Chondrocyte (in vitro differentiated cells): ENCODE results near the gene ADARB1. TPM values are rescaled to one million over a fixed set of nuclear protein-coding genes. Genes with fewer than 3 reads are reported as not detected.

Source experiments
- DNase-seq: peaks from one replicate; pipeline ENCODE4 v3.0.0; 2021; ENCODE audit warnings: mixed read lengths, low spot score
- H3K27ac Mint-ChIP-seq: one replicate; pipeline ENCODE4 v1.8.0; 2021; ENCODE audit warnings: mild to moderate bottlenecking, moderate library complexity, mixed read lengths; ENCODE audit not compliant: unreplicated experiment
- H3K27me3 Mint-ChIP-seq: 2 replicates; pipeline ENCODE4 v1.8.0; 2021; ENCODE audit warnings: low read depth, mixed read lengths
- H3K36me3 Mint-ChIP-seq: 2 replicates; pipeline ENCODE4 v1.8.0; 2021; ENCODE audit warnings: low read depth, mixed read lengths
- H3K4me1 Mint-ChIP-seq: 2 replicates; pipeline ENCODE4 v1.8.0; 2021; ENCODE audit warnings: low read depth, mild to moderate bottlenecking, mixed read lengths
- H3K4me3 Mint-ChIP-seq: one replicate; pipeline ENCODE4 v1.8.0; 2021; ENCODE audit warnings: mild to moderate bottlenecking, moderate library complexity, mixed read lengths; ENCODE audit not compliant: unreplicated experiment
- H3K9me3 Mint-ChIP-seq: 2 replicates; pipeline ENCODE4 v1.8.0; 2021; ENCODE audit warnings: low read depth, mixed read lengths
- total RNA-seq: library from RNA; stranded (reverse); gene quantifications from 3 replicates; pipeline ENCODE4 v1.2.1, GENCODE V29; 2021
- TF ChIP-seq, protein P1 (sequence below): fragments of 200-600 bp; sonication (generic); IDR thresholded peaks from 2 replicates; pipeline ENCODE4 v1.5.0; 2021; ENCODE audit warnings: antibody characterized with exemption, mild to moderate bottlenecking, moderate library complexity

The ADARB1 gene
- total RNA-seq, 1 donor from 2014 or later, result 92.8 TPM

DNA sequence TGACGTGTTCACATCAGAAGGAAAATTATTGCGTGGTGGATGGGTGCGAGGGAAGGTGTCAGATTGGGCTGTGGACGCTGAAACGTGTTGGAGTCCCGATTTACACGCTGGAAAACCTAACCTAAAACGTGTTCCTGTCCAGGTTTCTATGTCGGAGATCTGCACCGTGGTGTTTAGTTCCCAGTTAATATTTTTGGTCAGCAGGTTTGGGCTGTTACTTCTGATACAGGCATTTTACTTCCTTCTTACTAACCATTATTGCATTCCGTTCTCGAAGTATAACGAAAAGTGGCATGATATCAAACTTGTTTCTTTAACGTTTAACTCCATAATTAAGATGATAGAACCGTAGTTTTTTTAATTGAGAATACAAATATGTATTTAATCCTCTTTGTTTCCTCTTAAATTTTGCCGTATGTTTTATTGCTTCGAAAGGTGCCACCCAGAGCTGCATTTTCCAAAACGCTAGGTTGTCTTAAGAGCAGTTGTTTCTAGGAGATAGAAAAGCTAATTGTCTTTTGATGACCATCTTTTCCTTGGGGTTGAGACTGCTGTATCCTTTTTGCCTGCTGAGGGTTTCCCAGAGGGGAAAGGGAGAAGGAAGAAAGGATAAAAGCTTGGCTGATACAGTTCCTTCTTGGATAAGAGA is 1.3 kb downstream of the ADARB1 start:
- H3K9me3 Mint-ChIP-seq, result no peaks in the 10 kb centered on the region
- H3K4me3 Mint-ChIP-seq, result peak overlapping the region; percentile 83
- peak overlapping the region; percentile 47 for H3K27ac Mint-ChIP-seq
- no peaks in the 10 kb centered on the region for H3K27me3 Mint-ChIP-seq
- DNase-seq, result no peak
- H3K4me1 Mint-ChIP-seq, result peaks cover 44% of the 10 kb centered on the region
- peaks cover 5% of the 10 kb centered on the region for H3K36me3 Mint-ChIP-seq
- TF ChIP-seq, protein P1, sequence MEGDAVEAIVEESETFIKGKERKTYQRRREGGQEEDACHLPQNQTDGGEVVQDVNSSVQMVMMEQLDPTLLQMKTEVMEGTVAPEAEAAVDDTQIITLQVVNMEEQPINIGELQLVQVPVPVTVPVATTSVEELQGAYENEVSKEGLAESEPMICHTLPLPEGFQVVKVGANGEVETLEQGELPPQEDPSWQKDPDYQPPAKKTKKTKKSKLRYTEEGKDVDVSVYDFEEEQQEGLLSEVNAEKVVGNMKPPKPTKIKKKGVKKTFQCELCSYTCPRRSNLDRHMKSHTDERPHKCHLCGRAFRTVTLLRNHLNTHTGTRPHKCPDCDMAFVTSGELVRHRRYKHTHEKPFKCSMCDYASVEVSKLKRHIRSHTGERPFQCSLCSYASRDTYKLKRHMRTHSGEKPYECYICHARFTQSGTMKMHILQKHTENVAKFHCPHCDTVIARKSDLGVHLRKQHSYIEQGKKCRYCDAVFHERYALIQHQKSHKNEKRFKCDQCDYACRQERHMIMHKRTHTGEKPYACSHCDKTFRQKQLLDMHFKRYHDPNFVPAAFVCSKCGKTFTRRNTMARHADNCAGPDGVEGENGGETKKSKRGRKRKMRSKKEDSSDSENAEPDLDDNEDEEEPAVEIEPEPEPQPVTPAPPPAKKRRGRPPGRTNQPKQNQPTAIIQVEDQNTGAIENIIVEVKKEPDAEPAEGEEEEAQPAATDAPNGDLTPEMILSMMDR, result no peak

DNA sequence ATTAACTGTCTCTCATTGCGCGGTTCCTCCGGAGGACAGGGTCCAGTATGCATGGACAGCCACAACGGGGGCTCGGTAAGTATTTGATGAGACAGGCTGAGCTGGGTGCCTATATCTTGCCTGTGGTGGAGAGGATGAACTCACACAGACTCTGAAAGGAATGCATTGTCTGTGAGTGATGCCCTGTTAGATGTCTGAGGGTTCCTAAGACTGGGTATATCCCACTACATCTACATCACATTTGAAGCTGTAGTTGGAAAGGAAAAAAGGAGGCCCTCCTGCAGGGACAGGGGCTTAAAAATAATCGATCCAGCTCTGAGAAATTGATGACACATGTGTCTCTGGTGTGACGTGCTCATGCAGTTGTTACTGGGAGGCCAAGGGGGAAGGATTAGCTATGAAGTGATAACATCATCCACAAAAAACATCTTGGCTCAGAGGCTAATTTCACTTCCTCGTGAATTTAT is 1.9 kb downstream of the ADARB1 start:
- Mint-ChIP-seq H3K27me3 (no peaks in the 10 kb centered on the region), H3K4me3 (peak overlapping the region; percentile 83), H3K36me3 (peaks cover 5% of the 10 kb centered on the region), H3K27ac (peak overlapping the region; percentile 47), H3K9me3 (no peaks in the 10 kb centered on the region), H3K4me1 (peaks cover 50% of the 10 kb centered on the region)
- DNase-seq, result no peak
- TF ChIP-seq, protein P1, result no peak

DNA sequence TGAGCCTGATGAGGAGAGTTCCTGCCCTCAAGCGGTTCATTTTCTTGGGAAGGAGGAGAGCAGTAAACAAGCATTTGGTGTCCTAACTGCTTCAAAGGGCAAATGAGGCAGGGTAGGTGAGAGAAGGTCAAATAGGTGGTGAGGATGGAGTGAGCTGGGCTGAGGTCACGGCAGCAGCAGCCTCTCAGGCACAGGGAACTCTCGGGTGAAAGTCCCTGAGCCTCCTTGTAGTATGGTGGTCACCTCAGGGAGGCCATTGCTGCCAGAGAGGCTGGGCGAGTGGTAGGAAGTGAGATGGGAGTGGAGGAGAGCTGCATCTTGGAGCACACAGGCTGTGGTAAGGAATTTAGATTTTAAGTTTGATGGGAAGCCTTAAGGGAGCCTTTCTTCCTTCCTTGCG is 4.0 kb downstream of the ADARB1 start:
- H3K9me3 Mint-ChIP-seq, result no peaks in the 10 kb centered on the region
- TF ChIP-seq, protein P1, result no peak
- no peaks in the 10 kb centered on the region for H3K27me3 Mint-ChIP-seq
- DNase-seq, result no peak
- peaks cover 15% of the 10 kb centered on the region for H3K36me3 Mint-ChIP-seq
- peaks cover 56% of the 10 kb centered on the region for H3K4me1 Mint-ChIP-seq
- no peak overlapping the region for H3K27ac Mint-ChIP-seq
- H3K4me3 Mint-ChIP-seq, result no peak overlapping the region

DNA sequence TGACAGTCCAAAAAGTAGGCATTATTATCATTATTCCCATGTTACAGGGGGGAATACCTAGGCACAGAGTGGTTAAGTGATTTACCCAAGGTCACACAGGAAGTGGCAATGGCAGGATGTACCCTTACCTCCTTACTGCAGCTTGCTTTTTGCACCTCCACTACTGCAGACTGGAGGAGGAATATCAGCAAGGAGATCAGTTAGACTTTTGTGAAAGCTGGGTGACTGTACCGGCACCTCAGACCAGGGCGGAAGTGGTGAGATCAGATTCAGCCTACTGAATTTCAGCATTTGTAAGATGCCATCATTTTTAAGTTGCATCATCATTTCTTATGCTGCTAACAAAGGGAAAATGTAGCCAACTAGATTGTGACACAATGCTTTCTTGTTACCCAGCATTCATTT is 4.5 kb downstream of the ADARB1 start:
- peaks cover 15% of the 10 kb centered on the region for H3K36me3 Mint-ChIP-seq
- DNase-seq, result no peak
- peaks cover 53% of the 10 kb centered on the region for H3K4me1 Mint-ChIP-seq
- no peaks in the 10 kb centered on the region for H3K9me3 Mint-ChIP-seq
- TF ChIP-seq, protein P1, result no peak
- H3K27ac Mint-ChIP-seq, result no peak overlapping the region
- H3K27me3 Mint-ChIP-seq, result no peaks in the 10 kb centered on the region
- no peak overlapping the region for H3K4me3 Mint-ChIP-seq

DNA sequence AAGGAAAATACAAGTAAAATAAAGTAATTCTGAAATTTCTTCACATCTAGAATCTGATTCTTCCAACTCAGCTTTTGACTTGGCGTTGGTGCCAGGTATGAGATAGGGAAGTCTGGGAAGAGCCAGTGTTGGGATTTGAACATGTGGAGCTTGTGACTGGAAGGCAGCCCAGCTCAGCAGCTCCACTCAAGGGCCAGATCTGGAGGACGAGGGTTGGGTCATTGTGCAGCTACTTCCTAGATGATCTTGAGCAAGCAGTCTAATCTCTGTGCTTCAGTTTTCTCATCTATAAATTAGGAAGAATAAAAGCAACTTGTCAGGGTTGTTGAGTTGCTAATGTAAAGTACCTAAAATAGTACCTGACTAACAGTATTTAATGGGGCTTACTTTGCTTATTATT is 5.0 kb downstream of the ADARB1 start:
- Mint-ChIP-seq H3K4me1 (peaks cover 53% of the 10 kb centered on the region), H3K4me3 (no peak overlapping the region), H3K36me3 (peaks cover 17% of the 10 kb centered on the region), H3K27me3 (no peaks in the 10 kb centered on the region), H3K9me3 (no peaks in the 10 kb centered on the region), H3K27ac (no peak overlapping the region)
- TF ChIP-seq, protein P1, result no peak
- no peak for DNase-seq
